Panc1 (cell line): Measurements from ENCODE around the gene OR52H1. TPM values are rescaled to one million over a fixed set of nuclear protein-coding genes. Genes with fewer than 3 reads are reported as not detected.
"Not testable (repeated sequence)": the region's sequence is repeated elsewhere in the genome, so short reads cannot be mapped to it uniquely, and the experiment has no call there.

Experiments used
- ATAC-seq: fragments of 200-7000 bp; cut with Tn5 transposase; 2 replicates; pipeline ENCODE4 v1.9.1; 2020; ENCODE audit warnings: mild to moderate bottlenecking, moderate library complexity
- BruUV-seq: library from RNA; stranded (reverse); fragments of 400-500 nt; replicated peaks from 2 replicates; lab custom pipeline; 2021; lab: Mats Ljungman, UMichigan
- CTCF ChIA-PET: fragments of 300-600 bp; sonication (Branson Sonifier 250); formaldehyde crosslinking; loops from one replicate; lab custom pipeline; 2022; ENCODE audit warnings: antibody characterized with exemption; lab: Charles Lee
- POLR2A ChIA-PET: fragments of 300-600 bp; sonication (Branson Sonifier 250); formaldehyde crosslinking; loops from one replicate; lab custom pipeline; 2022; ENCODE audit warnings: antibody characterized with exemption; lab: Charles Lee
- DNase-seq: peaks from one replicate; pipeline ENCODE4 v3.0.0-alpha.2; 2010; ENCODE audit warnings: low read depth, low spot score
- H3K27ac ChIP-seq: 2 replicates; pipeline ENCODE4 v1.5.1; 2011; ENCODE audit warnings: mild to moderate bottlenecking, low read length, inconsistent platforms
- H3K27me3 ChIP-seq: fragments of 200-500 bp; sonication (Bioruptor generic); 2 replicates; pipeline ENCODE4 v1.6.0; 2014; ENCODE audit warnings: low read length, inconsistent platforms; ENCODE audit not compliant: control insufficient read depth, insufficient read depth
- H3K36me3 ChIP-seq: fragments of 200-500 bp; sonication (Bioruptor generic); 2 replicates; pipeline ENCODE4 v1.5.1; 2014; ENCODE audit warnings: inconsistent platforms, mild to moderate bottlenecking, low read length, moderate library complexity; ENCODE audit not compliant: control insufficient read depth, insufficient read depth
- H3K4me1 ChIP-seq: 2 replicates; pipeline ENCODE4 v1.5.1; 2011; ENCODE audit warnings: inconsistent platforms, mild to moderate bottlenecking, low read length, moderate library complexity; ENCODE audit not compliant: control insufficient read depth, insufficient read depth
- H3K4me3 ChIP-seq, 2 experiments: 2 replicates each; pipeline ENCODE4 v1.5.1; 2011 to 2012; ENCODE audit warnings: low read depth in 2 of 2, low read length in 2 of 2, mild to moderate bottlenecking in 2 of 2, inconsistent platforms in 1 of 2, moderate library complexity in 1 of 2
- H3K9me3 ChIP-seq: fragments of 200-500 bp; sonication (Bioruptor generic); 2 replicates; pipeline ENCODE4 v1.5.1; 2014; ENCODE audit warnings: low read depth, mild to moderate bottlenecking, inconsistent platforms, low read length, moderate library complexity; ENCODE audit not compliant: control insufficient read depth, insufficient read depth
- POLR2AphosphoS5 ChIP-seq: IDR thresholded peaks from 2 replicates; pipeline ENCODE4 v1.6.1; 2012; ENCODE audit warnings: mild to moderate bottlenecking, low read depth, low read length, moderate library complexity
- SIN3A ChIP-seq: IDR thresholded peaks from 2 replicates; pipeline ENCODE4 v1.6.1; 2012; ENCODE audit warnings: low read depth, mild to moderate bottlenecking, low read length, moderate library complexity, borderline replicate concordance; ENCODE audit not compliant: insufficient read depth
- TCF7L2 ChIP-seq: IDR thresholded peaks from 2 replicates; pipeline ENCODE4 v1.6.1; 2011; ENCODE audit warnings: mild to moderate bottlenecking, low read depth, low read length, inconsistent platforms
- in situ Hi-C: cut with HindIII; loops from 2 replicates; pipeline ENCODE4 v1.10.0; 2016; ENCODE audit warnings: low sequenced_read_pairs, low pct_unique_long_range_greater_than_20kb
- intact Hi-C: fragments of 100-400 bp; cut with micrococcal nuclease; formaldehyde crosslinking; loops from one replicate; pipeline ENCODE4 v1.10.0; 2022; ENCODE audit not compliant: unreplicated experiment
- total RNA-seq: library from RNA; stranded (reverse); gene quantifications from one replicate; pipeline ENCODE4 v1.2.1, GENCODE V29; 2021; ENCODE audit not compliant: unreplicated experiment
- TF ChIP-seq, protein P1 (sequence below), 2 experiments: IDR thresholded peaks; 2 replicates each; pipeline ENCODE4 v1.6.1; 2011 to 2012; ENCODE audit warnings: low read depth in 2 of 2, control low read depth in 1 of 2, low read length in 1 of 2, mild to moderate bottlenecking in 1 of 2, moderate library complexity in 1 of 2; ENCODE audit not compliant: insufficient read depth in 1 of 2
- TF ChIP-seq, protein P2 (sequence below): fragments of 450-650 bp; IDR thresholded peaks from 2 replicates; pipeline ENCODE4 v1.5.1; 2017; ENCODE audit warnings: mild to moderate bottlenecking

The OR52H1 gene
- total RNA-seq, 1 experiment from 2014 or later: 0.15 TPM

- TF ChIP-seq, protein P1, sequence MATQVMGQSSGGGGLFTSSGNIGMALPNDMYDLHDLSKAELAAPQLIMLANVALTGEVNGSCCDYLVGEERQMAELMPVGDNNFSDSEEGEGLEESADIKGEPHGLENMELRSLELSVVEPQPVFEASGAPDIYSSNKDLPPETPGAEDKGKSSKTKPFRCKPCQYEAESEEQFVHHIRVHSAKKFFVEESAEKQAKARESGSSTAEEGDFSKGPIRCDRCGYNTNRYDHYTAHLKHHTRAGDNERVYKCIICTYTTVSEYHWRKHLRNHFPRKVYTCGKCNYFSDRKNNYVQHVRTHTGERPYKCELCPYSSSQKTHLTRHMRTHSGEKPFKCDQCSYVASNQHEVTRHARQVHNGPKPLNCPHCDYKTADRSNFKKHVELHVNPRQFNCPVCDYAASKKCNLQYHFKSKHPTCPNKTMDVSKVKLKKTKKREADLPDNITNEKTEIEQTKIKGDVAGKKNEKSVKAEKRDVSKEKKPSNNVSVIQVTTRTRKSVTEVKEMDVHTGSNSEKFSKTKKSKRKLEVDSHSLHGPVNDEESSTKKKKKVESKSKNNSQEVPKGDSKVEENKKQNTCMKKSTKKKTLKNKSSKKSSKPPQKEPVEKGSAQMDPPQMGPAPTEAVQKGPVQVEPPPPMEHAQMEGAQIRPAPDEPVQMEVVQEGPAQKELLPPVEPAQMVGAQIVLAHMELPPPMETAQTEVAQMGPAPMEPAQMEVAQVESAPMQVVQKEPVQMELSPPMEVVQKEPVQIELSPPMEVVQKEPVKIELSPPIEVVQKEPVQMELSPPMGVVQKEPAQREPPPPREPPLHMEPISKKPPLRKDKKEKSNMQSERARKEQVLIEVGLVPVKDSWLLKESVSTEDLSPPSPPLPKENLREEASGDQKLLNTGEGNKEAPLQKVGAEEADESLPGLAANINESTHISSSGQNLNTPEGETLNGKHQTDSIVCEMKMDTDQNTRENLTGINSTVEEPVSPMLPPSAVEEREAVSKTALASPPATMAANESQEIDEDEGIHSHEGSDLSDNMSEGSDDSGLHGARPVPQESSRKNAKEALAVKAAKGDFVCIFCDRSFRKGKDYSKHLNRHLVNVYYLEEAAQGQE (IDR thresholded peaks at IDR 0.05; ENCODE audit: insufficient read depth in 1 of 2, low read depth in 2 of 2, low read length in 1 of 2): no peak
- TF ChIP-seq SIN3A (no peak), TCF7L2 (no peak), POLR2AphosphoS5 (no peak)
- TF ChIP-seq, protein P2, sequence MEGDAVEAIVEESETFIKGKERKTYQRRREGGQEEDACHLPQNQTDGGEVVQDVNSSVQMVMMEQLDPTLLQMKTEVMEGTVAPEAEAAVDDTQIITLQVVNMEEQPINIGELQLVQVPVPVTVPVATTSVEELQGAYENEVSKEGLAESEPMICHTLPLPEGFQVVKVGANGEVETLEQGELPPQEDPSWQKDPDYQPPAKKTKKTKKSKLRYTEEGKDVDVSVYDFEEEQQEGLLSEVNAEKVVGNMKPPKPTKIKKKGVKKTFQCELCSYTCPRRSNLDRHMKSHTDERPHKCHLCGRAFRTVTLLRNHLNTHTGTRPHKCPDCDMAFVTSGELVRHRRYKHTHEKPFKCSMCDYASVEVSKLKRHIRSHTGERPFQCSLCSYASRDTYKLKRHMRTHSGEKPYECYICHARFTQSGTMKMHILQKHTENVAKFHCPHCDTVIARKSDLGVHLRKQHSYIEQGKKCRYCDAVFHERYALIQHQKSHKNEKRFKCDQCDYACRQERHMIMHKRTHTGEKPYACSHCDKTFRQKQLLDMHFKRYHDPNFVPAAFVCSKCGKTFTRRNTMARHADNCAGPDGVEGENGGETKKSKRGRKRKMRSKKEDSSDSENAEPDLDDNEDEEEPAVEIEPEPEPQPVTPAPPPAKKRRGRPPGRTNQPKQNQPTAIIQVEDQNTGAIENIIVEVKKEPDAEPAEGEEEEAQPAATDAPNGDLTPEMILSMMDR: no peak
- BruUV-seq: no TSS peak
- peaks cover 5% of the 10 kb centered on the region; the same call in 1 of the 2 replicates for H3K4me1 ChIP-seq
- H3K27me3 ChIP-seq: no peaks in the 10 kb centered on the region
- no peak overlapping the region; the same call in 1 of the 2 replicates for H3K27ac ChIP-seq
- H3K9me3 ChIP-seq: no peaks in the 10 kb centered on the region
- no peak for DNase-seq
- in situ Hi-C loops: no loop called here
- intact Hi-C loops: no loop called here
- ChIA-PET POLR2A (interaction anchor here (0.7 kb wide), 1 partner anchor 196 kb away, joined by 8 read pairs; no protein-coding TSS in a partner anchor), CTCF (no interaction called here)
- no peak overlapping the region for H3K4me3 ChIP-seq
- no peaks in the 10 kb centered on the region for H3K36me3 ChIP-seq
- no peak for ATAC-seq
Measured at GRCh38 chr11:5592615-5593014, 44.3 kb upstream of the OR52H1 start.

- Histone ChIP-seq H3K36me3 (no peaks in the 10 kb centered on the region), H3K4me3 (no peak overlapping the region), H3K27ac (no peak overlapping the region), H3K4me1 (peaks cover 5% of the 10 kb centered on the region; the same call in 1 of the 2 replicates), H3K9me3 (no peaks in the 10 kb centered on the region), H3K27me3 (no peaks in the 10 kb centered on the region)
- CTCF ChIA-PET: interaction anchor here (2.2 kb wide), 1 partner anchor 8 kb away, joined by 5 read pairs; no protein-coding TSS in a partner anchor
- intact Hi-C loops (no loop called here), in situ Hi-C loops (no loop called here)
- ATAC-seq (no peak), DNase-seq (no peak)
- TF ChIP-seq, protein P2: no peak
- TF ChIP-seq, protein P1 (IDR thresholded peaks at IDR 0.05; ENCODE audit: insufficient read depth in 1 of 2, low read depth in 2 of 2, low read length in 1 of 2): no peak
- TF ChIP-seq TCF7L2: no peak
- no peak for TF ChIP-seq SIN3A
- TF ChIP-seq POLR2AphosphoS5: no peak
- no TSS peak for BruUV-seq
- POLR2A ChIA-PET: interaction anchor here (0.6 kb wide), 1 partner anchor 11 kb away, joined by 4 read pairs; no protein-coding TSS in a partner anchor
Measured at GRCh38 chr11:5591613-5592012, 43.3 kb upstream of the OR52H1 start.

DNA sequence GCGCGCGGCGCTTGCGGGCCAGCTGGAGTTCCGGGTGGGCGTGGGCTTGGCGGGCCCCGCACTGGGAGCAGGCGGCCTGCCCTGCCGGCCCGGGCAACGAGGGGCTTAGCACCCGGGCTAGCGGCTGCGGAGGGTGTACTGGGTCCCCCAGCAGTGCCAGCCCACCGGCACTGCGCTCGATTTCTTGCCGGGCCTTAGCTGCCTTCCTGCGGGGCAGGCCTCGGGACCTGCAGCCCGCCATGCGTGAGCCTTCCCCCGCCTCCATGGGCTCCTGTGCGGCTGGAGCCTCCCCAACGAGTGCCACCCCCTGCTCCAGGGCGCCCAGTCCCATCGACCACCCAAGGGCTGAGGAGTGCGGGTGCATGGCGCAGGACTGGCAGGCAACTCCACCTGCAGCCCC lies 41.6 kb upstream of the OR52H1 start:
- H3K27ac ChIP-seq, H3K9me3 ChIP-seq, H3K36me3 ChIP-seq, intact Hi-C loops, BruUV-seq, DNase-seq, in situ Hi-C loops, H3K4me3 ChIP-seq, ATAC-seq, H3K4me1 ChIP-seq, H3K27me3 ChIP-seq, POLR2A ChIA-PET: not testable (repeated sequence)
- CTCF ChIA-PET: interaction anchor here (2.2 kb wide), 1 partner anchor 10 kb away, joined by 5 read pairs; no protein-coding TSS in a partner anchor
